ENCODE results near the gene GPBAR1.

Gene GPBAR1

GRCh38 chr2:218244665-218245064 lies 16.1 kb upstream of the GPBAR1 start:
- no peak for DNase-seq

- no peak for DNase-seq
Measured at GRCh38 chr2:218245214-218245613, 15.6 kb upstream of the GPBAR1 start.

- DNase-seq: no peak
Measured at GRCh38 chr2:218249691-218250090, 11.1 kb upstream of the GPBAR1 start.

- no peak for DNase-seq
Measured at GRCh38 chr2:218252509-218253231, 8.1 kb upstream of the GPBAR1 start.

- no peak for DNase-seq
Measured at GRCh38 chr2:218253232-218253625, 7.6 kb upstream of the GPBAR1 start.

GRCh38 chr2:218255446-218255845 lies 5.4 kb upstream of the GPBAR1 start:
- DNase-seq: peak; percentile 34

GRCh38 chr2:218256612-218257350 lies 4.0 kb upstream of the GPBAR1 start:
- no peak for DNase-seq

- DNase-seq: peak; percentile 47
Measured at GRCh38 chr2:218257390-218257981, 3.3 kb upstream of the GPBAR1 start.

- peak; percentile 75 for DNase-seq
Measured at GRCh38 chr2:218259099-218259961, 1.5 kb upstream of the GPBAR1 start.

- DNase-seq: no peak
Measured at GRCh38 chr2:218260166-218260565, 649 bp upstream of the GPBAR1 start.

GRCh38 chr2:218261423-218262236 lies 815 bp downstream of the GPBAR1 start:
- no peak for DNase-seq

GRCh38 chr2:218262237-218262600 lies 1.4 kb downstream of the GPBAR1 start:
- no peak for DNase-seq

- no peak for DNase-seq
Measured at GRCh38 chr2:218262631-218263586, 2.1 kb downstream of the GPBAR1 start.

GRCh38 chr2:218263817-218264641 lies 3.2 kb downstream of the GPBAR1 start:
- no peak for DNase-seq

GRCh38 chr2:218264773-218265561 lies 4.2 kb downstream of the GPBAR1 start:
- DNase-seq: no peak

- DNase-seq: no peak
Measured at GRCh38 chr2:218265626-218266025, 4.8 kb downstream of the GPBAR1 start.

GRCh38 chr2:218266316-218266979 lies 5.6 kb downstream of the GPBAR1 start:
- no peak for DNase-seq

GRCh38 chr2:218267259-218267658 lies 6.4 kb downstream of the GPBAR1 start:
- DNase-seq: no peak

Data from fibroblast of skin of back (primary cell).